ENCODE measurements around the gene LRP8.
"Not testable (repeated sequence)": the region's sequence is repeated elsewhere in the genome, so short reads cannot be mapped to it uniquely, and the experiment has no call there.

The LRP8 gene

GRCh38 chr1:53218201-53218600 lies 109.7 kb downstream of the LRP8 start:
- DNase-seq (ENCODE audit: low read depth, low spot score) = no peak

GRCh38 chr1:53214376-53214940 lies 113.4 kb downstream of the LRP8 start:
- no peak for DNase-seq (ENCODE audit: low read depth, low spot score)

- no peak for DNase-seq (ENCODE audit: low read depth, low spot score)
Observed at GRCh38 chr1:53210954-53211353, 116.9 kb downstream of the LRP8 start.

DNA sequence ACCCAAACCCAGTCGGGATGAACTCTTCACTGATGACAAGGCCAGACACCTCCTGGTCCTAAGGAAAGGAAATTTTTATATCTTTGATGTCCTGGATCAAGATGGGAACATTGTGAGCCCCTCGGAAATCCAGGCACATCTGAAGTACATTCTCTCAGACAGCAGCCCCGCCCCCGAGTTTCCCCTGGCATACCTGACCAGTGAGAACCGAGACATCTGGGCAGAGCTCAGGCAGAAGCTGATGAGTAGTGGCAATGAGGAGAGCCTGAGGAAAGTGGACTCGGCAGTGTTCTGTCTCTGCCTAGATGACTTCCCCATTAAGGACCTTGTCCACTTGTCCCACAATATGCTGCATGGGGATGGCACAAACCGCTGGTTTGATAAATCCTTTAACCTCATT lies 117.5 kb downstream of the LRP8 start:
- no peak for DNase-seq (ENCODE audit: low read depth, low spot score)

DNA sequence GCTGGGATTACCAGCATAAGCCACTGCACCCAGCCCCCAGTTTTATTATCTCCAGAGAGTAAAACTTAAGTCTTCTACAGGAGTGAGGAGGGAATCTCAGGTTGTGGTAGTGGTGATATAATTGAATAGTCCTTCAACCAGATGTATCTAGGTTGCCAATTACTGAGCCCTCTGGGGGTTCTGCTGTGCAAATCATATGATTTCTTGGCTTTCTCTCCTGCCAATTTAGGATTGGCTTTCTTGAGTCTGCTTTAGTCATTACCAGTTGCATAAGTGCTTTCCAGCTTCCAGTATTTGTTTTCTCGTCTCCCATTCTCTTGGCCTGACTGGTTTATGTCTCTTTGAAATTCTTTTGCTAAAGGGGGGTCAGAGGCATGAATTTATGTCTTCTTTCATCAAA lies 120.1 kb downstream of the LRP8 start:
- DNase-seq (ENCODE audit: low read depth, low spot score) = no peak

DNA sequence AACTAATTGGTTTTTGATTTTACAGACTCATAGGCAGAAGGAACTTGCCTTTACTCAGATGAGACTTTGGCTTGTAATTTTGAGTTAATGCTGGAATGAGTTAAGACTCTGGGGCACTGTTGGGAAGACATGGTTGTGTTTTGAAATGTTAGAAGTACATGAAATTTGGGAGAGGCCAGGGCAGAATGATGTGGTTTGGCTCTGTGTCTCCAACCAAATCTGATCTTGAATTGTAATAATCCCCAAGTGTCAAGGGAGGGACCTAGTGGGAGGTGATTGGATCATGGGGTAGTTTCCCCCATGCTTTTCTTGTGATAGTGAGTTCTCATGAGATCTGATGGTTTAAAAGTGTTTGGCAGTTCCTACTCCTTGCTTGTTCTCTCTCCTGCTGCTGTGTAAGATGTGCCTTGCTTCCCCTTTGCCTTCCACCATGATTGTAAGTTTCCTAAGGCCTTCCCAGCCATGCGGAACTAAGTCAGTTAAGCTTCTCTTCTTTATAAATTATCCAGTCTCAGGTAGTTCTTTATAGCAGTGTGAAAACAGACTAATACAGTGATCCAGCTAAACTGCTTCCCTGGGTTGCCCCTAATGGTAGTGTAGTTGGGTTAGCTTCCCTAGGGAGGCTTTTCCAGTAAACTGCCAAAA lies 121.0 kb downstream of the LRP8 start:
- DNase-seq (ENCODE audit: low read depth, low spot score) = no peak

DNA sequence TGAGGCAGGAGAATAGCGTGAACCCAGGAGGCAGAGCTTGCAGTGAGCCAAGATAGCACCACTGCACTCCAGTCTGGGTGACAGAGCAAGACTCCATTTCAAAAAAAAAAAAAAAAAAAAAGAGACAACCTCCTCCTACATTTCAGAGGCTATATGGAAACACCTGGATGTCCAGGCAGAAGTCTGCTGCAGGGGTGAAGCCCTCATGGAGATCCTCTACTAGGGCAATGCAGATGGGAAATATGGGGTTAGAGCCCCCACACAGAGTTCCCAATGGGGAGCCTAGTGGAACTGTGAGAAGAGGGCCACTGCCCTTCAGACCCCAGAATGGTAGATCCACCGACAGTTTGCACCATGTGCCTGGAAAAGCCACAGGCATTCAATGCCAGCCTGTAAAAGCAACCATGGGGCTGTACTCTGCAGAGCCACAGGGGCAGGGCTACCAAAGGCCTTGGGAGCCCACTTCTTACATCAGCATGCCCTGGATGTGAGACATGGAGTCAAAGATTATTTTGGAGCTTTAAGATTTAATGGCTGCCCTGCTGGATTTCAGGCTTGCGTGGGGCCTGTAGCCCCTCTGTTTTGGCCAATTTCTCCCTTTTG lies 121.7 kb downstream of the LRP8 start:
- not testable (repeated sequence) for DNase-seq (ENCODE audit: low read depth, low spot score)

- not testable (repeated sequence) for DNase-seq (ENCODE audit: low read depth, low spot score)
Observed at GRCh38 chr1:53205496-53205895, 122.4 kb downstream of the LRP8 start.

DNA sequence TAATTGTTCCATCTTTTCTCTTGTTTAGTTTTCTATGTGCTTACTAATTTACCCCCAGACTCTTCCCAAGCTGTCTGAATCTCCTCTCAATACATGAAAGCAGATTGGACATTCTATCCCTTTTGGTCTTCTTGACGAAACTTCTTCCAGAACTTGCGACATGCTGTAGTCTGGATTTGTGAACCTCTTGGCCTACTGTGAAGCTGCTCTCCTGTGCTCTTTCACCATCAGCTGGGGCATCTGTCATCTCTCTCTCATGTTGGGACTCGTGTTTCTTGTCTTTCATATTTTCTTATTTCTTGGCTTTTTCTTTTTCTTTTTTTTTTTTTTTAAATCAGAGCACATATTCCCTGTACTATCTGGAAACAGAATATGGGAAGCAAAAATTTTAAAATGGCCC lies 124.4 kb downstream of the LRP8 start:
- no peak for DNase-seq (ENCODE audit: low read depth, low spot score)

DNA sequence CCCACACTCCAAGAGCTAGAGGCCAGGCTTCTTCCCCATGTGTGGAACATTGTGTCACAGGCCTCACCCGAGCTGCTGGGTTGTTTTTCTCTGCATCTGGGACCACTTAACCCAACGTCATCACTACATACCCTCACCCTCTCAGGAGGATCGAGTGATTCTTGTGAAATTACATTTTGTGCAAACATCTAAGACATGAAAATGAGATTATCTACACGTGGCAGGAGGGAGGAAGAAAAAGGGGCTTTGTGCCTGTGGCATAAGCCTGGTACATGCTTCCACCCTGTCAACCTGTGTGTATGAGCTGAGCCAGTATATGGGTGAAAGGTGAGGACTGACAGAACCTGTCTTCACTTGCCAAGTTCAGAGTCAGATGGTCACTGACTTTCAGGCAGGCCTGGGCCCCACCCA lies 129.6 kb downstream of the LRP8 start:
- DNase-seq (ENCODE audit: low read depth, low spot score) = no peak

DNA sequence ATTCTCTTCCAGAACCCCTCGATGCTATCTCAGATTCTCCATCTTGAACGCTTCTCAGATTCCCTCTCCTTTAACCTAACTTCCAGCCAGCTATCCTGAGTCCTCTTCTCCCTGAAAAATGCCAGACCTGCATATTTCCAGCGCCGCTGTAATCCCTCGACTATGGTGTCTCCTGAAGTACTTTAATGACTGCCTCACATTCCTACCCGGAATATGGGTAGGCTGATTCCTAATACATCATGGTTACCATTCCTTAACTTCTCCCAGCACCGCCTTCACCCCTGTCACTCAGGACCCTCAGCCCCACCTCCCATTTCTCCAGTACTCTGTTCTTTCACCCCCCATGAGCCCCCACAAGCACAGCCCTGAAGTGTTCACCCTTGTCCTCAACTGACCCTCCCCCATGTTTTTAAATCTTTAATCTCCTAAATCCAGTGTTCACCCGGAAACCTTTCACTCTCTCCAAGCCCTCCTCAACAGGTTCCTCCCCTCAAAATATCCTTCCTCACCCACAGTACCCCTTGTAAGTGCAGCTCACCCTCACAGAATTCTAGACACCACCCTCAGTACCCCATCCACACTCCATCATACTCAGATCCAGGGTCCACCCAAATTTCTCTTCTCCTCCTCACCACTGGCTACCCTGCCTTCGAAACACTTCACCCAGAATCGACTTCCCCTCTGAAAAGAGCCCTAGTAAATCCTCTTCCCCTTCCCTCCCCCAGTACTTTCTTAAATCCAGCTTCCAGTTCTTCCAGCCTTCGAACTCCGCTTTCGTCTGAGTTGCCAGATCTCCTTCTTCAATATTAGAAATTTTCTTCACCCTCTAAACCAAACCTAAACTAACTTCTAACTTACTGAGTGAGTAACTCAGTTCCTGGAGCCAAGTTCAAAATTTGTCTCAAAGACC lies 130.3 kb downstream of the LRP8 start:
- no peak for DNase-seq (ENCODE audit: low read depth, low spot score)

DNA sequence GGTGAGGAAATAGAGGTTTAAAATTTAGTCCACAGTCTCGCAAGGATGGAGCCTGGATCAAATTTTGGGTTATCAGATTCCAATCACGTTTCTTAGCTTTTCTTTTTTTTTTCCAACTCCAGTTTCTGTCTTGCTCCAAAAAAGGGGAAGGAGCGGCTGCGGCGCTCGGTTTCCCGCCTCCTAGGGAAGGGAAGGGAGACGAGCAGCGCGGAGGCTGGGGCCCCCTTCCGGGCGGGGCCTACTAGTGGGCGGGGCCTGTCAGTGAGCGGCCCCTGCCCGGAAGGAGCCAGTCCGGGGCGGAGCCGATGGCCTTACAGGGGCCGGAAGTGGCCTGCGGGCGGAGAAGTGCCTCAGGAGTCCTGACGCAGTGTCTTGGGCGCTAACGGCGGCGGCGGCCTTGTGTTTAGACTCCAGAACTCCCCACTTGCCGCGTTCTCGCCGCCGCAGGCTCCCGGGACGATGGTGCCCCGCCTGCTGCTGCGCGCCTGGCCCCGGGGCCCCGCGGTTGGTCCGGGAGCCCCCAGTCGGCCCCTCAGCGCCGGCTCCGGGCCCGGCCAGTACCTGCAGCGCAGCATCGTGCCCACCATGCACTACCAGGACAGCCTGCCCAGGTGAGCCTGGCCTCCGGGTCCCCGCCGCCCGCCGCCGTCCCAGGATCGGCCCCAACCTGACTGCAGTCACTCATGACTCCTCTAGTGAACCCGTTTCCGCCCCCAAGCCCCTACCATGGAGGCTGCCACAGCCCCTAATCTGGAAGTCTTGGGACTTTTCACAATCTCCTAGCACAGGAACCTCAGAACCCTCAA lies 131.2 kb downstream of the LRP8 start, which contains the start of gene CPT2:
Gene CPT2 (plus strand): TSS at position 340 of the 806 bp plus-strand sequence. CDS start 120 bp downstream, at position 460.
- peak; percentile 64 for DNase-seq (ENCODE audit: low read depth, low spot score)

DNA sequence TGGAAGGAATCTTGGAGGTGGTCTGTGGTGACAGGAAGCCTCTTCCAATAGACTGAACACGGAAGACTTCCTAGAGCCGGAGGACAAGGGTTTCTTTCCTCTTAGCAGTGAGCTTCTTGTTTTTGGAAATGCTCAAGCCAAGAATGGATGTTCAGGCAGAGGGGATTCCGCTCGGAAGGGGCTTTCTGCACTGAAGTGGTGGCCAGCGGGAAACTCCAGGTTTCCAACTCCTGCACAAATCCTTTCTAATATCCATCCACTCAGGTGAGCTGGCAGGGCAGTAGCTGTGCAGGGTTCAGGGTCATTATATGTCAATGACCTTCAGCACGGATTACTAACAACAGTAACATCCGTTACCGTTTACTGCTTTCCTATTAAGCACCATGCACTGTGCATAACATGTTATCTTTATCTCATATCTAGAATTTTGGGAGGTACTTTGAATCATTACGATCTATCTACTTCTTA lies 131.8 kb downstream of the LRP8 start:
- no peak for DNase-seq (ENCODE audit: low read depth, low spot score)

GRCh38 chr1:53195246-53196016 lies 132.4 kb downstream of the LRP8 start:
- DNase-seq (ENCODE audit: low read depth, low spot score) = no peak

All from iPS DF 19.7 (cell line).